GM21390 (cell line): ENCODE measurements around the gene BCKDK.
"Not testable (repeated sequence)": the region's sequence is repeated elsewhere in the genome, so short reads cannot be mapped to it uniquely, and the experiment has no call there.

ENCODE experiments used
- ATAC-seq: cut with Tn5 transposase; IDR thresholded peaks from one replicate; pipeline ENCODE4 v1.9.1; 2021; ENCODE audit not compliant: unreplicated experiment

BCKDK gene

GRCh38 chr16:31120129-31120528, 11.9 kb downstream of the BCKDK start:
- no peak for ATAC-seq

DNA sequence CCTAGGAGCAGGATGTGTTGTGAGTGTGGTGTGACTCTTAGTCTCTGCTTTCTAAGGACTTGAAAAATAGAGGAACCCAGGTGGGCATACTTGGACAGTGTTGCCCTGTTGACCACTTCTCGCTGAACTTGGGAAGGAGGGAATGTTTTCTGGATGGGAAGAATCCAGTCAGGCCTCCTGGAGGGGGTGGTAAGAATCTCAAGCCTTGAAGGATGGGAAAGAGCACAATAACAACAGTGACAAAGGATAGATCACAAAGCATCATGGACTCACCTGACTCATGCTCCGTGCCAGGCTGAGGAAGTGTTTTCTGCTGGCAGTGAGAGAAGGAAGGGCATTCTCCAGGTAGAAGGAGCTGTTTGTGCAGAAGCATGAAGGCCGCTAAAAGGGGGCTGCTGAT, 17.7 kb downstream of the BCKDK start:
- no peak for ATAC-seq

DNA sequence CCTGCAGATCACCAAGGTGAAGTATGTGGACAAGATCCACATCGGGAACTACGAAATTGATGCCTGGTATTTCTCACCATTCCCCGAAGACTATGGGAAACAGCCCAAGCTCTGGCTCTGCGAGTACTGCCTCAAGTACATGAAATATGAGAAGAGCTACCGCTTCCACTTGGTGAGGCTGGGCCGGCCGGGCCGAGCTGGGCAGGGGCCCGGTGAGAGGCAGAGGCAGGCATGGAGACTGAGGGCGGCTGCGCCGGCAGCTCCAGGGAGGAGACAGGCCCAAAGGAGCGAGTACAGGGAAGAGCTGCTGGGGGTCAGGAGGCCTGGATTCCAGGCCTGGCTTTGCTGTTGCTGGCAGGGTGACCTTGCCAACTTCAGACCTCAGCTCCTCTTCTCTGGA, 19.0 kb downstream of the BCKDK start:
- no peak for ATAC-seq

DNA sequence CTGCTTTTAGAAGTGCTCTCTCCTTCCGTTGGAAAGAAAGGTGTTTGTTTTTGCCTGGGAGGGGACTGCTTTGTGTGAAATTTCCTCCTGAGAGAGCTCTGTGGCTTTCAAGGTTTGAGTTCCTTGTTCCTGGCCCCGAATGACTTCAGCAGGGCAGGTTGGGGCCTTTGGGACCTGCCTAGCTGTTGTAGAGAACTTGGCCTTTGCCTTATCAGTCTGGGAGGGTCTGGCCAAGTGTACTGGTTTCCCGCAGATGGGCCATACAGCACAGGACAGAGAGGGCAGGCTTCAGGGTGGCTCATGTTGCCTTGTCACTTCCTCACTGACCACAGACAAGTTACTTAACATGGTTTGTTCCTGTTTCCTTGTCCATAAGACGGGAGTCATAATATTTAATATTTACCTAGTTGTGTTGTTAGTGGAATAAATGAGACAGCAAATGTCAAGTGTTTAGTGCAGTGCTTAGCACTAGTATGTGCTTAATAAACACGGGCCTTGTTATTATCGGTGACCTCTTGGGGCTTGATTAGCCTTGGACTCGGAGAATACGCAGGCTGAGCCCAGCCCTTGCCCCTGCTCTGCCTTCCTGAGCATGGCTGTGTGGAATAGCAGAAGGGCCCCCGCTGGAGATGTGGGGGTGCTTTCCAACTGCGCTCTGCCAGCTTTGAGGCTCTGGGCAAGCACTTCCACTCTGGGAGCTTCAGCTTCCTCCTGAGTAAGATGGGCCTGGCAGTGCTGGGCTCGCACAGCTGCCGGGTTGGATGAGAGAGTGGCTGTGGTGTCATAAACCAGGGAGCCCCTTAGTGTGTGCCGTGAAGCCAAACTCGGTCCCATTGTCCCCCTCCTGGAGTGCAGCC, 20.8 kb downstream of the BCKDK start:
- no peak for ATAC-seq

DNA sequence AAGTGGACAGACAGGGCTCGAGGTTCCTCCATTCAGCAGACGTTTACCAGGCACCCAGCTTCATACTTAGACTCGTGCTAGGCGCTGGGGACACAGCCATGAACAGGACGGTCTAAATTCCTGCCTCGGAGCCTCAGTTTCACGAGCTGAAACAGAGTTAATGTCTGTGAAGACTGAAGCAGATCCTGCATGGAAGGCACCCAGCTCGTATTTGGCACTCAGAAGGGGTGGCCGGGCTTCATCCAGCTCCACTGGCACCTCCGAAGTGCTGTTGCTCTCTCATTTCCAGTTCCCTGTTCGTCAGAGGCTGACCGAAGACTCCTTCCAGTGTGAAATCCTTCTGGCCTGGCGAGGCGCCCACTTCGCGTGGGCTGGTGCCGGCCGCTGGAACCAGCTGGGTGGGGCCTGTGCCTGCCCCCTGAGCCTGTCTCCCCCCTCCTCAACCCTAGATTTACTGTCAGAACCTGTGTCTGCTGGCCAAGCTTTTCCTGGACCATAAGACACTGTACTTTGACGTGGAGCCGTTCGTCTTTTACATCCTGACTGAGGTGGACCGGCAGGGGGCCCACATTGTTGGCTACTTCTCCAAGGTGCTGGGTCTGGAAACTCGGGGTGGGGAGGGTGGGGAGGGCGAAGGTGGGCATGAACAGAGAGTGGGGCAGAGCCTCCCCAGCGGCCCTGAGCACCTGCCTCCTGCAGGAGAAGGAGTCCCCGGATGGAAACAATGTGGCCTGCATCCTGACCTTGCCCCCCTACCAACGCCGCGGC, 21.6 kb downstream of the BCKDK start:
- no peak for ATAC-seq

DNA sequence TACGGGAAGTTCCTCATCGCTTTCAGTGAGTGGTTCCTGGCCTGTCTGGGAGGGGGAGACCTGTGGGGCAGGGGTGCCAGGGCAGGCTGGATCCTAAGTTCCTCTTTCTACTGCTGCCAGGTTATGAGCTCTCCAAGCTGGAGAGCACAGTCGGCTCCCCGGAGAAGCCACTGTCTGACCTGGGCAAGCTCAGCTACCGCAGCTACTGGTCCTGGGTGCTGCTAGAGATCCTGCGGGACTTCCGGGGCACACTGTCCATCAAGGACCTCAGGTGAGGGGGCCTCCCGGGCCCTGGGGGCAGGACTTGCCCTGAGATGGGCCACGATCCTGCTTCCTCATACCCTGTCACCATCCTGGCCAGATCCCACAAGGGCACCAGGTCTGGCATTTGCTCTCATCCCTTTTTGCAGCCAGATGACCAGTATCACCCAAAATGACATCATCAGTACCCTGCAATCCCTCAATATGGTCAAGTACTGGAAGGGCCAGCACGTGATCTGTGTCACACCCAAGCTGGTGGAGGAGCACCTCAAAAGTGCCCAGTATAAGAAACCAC, 22.2 kb downstream of the BCKDK start:
- no peak for ATAC-seq

DNA sequence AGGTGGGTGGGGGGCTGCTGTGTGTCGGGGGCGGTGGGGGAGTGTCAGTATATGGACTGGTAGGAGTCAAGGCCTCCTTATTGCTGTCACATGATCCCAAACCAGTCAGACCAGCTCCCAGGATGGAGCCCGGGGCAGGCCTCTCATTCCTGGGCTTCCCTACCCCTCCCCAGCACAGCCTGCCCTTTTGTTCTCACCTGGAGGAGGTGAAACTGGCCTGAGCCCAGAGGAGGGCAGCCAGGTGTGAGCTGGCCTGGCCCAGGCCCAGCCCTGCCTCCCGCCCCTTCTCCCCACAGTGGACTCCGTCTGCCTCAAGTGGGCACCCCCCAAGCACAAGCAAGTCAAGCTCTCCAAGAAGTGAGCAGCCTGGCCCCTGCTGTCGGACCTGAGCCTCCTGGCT, 22.7 kb downstream of the BCKDK start:
- no peak for ATAC-seq

DNA sequence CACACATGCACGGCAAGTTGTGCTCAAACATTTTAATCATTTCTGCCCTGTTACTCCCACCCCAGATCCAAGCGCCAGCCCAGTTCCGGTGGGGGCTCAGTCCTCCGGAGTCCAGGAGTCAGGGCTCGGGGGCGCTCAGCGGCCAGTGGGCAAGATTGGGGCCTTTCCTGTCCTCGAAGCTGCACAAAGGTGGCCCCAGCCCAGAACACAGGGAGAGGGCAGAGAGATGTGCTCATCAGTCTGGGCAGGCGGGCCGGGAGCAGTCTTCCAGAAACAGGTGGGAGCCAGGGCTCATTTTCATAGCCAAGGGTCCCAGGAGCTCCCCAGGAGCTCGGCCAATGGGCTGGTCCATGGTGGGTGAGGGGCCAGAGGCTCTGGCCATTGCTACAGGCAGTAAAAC, 23.2 kb downstream of the BCKDK start:
- no peak for ATAC-seq

- no peak for ATAC-seq
Measured at GRCh38 chr16:31131841-31132271, 23.7 kb downstream of the BCKDK start.

- no peak for ATAC-seq
Measured at GRCh38 chr16:31132303-31132979, 24.3 kb downstream of the BCKDK start.

DNA sequence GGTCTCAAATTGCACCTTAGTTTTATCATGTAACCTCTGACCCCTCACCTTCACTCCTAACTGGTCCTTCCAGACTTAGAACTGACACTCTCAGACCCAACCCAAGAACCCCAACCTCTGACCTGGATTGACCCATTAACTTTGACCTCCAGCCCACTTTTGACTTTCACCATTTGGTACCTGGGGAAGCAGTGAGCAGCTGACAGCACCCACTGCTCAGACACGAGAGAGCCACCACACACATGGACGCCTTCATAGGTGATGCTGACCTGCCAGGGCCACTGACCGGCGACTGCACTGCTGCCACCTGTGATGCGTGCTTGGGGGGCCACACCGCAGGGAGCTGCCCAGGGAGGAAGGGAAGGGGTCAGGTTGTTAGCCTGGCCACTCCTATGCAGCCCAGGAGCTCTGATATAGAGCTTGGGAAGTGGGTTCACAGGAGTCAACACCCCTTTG, 24.9 kb downstream of the BCKDK start:
- ATAC-seq = no peak

DNA sequence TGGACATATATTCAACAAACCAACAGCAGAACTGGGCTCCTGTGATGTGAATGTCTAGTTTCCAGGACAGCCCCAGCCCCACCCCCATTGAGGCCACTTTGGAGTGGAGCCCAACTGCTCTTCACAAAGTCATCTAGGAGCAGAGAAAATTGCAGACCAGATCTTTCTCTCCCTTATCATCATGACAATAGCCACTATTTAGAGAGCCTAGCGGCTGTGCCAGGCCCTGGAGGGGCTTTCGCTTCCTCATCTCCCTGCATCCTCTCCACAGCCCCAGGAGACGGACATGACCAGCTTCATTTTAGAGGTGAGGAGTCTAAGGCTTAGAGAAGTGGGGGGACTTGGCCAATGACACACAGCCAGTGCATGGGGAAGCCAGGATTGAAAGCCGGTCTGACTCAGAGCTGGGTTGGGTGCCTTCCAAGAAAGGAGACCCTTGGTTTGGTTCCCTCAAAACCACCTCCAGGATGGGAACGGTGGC, 25.9 kb downstream of the BCKDK start:
- ATAC-seq = no peak

DNA sequence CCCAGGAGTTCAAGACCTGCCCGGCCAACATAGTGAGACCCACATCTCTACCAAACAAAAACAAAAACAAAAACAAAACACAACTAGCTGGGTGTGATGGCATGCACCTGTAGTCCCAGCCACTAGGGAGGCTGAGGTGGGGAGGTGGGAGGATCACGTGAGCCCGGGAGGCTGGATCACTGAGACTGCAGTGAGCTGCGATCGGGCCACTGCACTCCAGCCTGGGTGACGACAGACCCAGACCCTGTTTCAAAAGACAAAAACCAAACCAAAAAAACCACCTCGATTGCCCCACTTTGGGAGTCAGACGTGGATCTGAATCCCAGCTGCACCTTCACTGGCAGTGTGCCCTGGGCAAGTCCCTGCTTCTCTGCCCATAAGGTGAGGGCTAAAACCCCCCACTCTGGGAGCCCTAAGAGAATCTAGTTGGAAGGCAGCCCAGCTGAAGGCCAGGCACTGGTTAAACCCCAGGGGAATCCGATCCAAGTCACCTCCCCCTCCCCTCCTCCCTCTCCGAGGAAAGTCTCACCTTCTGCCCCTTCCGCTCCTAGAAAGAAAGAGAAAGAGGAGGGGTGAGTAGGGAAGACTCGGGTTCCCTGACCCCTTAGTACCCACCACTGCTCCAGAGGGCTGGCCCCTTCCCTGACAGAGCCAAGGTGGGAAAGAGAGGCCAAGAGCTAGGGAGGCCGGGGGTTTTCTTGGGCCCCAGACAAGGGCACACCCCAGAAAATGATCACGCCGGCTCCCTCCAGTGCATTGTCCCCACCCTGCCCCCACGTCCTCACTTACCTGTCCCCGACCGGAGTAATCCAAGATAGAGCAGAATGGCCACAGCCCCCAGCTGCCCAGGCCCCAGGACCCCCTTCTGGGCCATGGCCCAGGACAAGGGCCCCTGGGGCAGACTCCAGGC, 26.7 kb downstream of the BCKDK start:
- ATAC-seq = no peak

DNA sequence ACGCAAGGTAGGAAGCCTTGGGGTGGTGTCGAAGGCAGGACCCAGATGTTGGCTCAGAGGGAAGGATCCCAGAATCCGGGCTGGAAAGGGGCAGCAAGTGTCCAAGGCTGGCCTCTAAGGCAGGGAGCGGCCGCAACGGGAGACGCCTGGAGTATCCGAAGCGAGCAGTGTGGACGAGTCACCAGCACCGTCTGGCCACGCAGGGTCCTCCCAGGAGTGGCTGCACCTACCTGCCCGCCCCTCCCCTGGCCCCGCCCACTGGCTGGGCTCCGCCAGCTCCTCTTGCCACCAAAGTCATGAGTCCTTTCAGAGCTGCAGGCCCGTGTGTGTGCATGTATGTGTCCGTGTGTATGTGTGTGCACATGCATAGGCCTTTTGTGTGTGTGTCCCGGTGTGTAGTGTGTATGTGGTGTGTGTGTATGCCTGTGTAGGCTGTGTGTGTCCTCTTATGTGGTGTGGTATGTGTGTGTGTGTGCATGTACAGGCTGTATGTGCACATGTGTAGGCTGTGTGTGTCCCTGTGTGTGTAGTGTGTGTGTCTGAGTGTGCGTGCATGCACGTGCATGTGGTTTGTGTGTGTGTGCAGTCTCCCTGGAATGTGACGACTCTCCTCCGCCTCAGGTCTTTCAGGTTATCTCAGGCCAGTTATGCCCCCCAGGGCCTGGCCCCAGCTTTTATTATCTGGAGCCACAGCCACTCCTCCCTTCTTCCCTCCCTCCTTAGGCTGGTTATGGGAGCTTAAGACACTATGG, 27.5 kb downstream of the BCKDK start, which contains the start of gene PRSS8:
Gene PRSS8 (minus strand): TSS at position 193 of the 752 bp plus-strand sequence. CDS start 229 bp downstream, outside the sequence.
- ATAC-seq = no peak

GRCh38 chr16:31136287-31136662, 28.1 kb downstream of the BCKDK start:
- no peak for ATAC-seq

- not testable (repeated sequence) for ATAC-seq
Measured at GRCh38 chr16:31136822-31137499, 28.8 kb downstream of the BCKDK start.

DNA sequence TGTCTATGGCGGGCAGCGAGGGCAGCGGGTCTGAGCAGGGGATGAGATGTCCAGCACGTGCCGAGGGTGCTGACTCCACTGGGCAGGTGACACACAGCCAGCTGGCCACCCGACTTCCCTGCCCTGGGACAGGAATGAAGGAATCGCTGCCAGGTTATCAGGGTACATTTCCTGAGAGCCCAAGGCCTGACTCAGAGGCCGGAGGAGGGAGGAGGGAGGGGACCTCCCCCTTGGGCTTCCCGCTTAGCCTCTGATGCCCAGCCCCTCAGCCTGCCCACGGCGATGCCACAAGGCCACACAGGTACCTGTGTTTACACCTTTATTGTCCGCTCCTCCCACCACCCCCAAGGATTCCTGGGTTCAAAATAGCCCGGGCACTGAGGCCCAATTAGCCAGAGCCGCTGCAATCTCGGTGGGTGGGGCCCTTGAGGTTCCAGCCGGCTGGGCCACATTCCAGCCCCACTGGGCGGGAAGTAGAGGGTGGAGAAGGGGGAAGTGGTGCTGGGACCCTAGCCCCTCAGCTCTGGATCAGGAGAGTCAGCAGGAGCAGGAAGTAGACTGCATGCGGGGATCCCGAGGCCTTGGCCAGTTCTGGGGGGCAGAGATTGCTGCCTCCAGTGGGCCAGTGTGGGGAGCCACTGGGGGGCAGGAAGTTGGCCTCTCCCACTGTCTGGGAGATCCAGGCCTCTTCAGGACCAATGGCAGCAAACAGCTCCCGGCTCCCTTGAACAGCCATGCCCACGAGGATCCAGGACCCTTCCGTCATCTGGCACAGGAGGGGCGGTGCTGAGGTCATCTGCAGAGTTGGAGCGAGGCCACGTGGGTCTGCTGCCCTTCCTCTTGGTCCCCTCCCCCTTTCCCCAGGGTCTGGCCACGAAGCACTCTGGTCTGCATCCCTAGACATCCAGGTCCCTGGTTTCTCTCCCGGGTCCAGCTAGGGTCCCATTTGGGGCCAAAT, 30.7 kb downstream of the BCKDK start:
- ATAC-seq = no peak

GRCh38 chr16:31141071-31141469, 32.9 kb downstream of the BCKDK start:
- not testable (repeated sequence) for ATAC-seq
